Ascending aorta (tissue), 2 donors: Measurements from ENCODE around the gene BCL3. TPM values are rescaled to one million over a fixed set of nuclear protein-coding genes. Genes with fewer than 3 reads are reported as not detected.

Experiments used
- DNase-seq, 2 donors: peaks; one replicate each; pipeline ENCODE4 v3.0.0-alpha.2; 2019; ENCODE audit warnings: low spot score in 2 of 2
- H3K27ac ChIP-seq, 2 donors: fragments of 200-600 bp; sonication (generic); one replicate each; pipeline ENCODE4 v1.5.1; 2016 to 2017; ENCODE audit warnings: mild to moderate bottlenecking in 1 of 2
- H3K27me3 ChIP-seq: fragments of 200-600 bp; sonication (generic); one replicate; pipeline ENCODE4 v1.5.1; 2017
- H3K36me3 ChIP-seq, 2 donors: fragments of 200-600 bp; sonication (generic); one replicate each; pipeline ENCODE4 v1.5.1; 2016
- H3K4me1 ChIP-seq, 2 donors: fragments of 200-600 bp; sonication (generic); one replicate each; pipeline ENCODE4 v1.5.1; 2016 to 2017; ENCODE audit warnings: mild to moderate bottlenecking in 1 of 2
- H3K4me3 ChIP-seq, 2 donors: fragments of 200-600 bp; sonication (generic); one replicate each; pipeline ENCODE4 v1.5.1; 2016 to 2017; ENCODE audit warnings: mild to moderate bottlenecking in 1 of 2
- H3K9me3 ChIP-seq, 2 donors: fragments of 200-600 bp; sonication (generic); one replicate each; pipeline ENCODE4 v1.5.1; 2016
- intact Hi-C: fragments of 100-400 bp; cut with DNase I; formaldehyde crosslinking; loops from one replicate; pipeline ENCODE4 v1.15.1; 2023
- total RNA-seq: library from RNA; depleted of rRNA; stranded (reverse); fragments of >200 nt; gene quantifications from one replicate; pipeline ENCODE4 v1.1.0, GENCODE V29; 2016
- TF ChIP-seq, protein P1 (sequence below), 3 experiments: fragments of 200-600 bp in 2 of 3; fragments of 450-650 bp in 1 of 3; sonication (generic) in 2 of 3; IDR thresholded peaks; one replicate each; pipeline ENCODE4 v1.5.1; 2016 to 2019; ENCODE audit warnings: antibody characterized with exemption in 3 of 3, mild to moderate bottlenecking in 1 of 3, moderate library complexity in 1 of 3

BCL3 gene
- total RNA-seq, 1 donor from 2014 or later, result 66.2 TPM

DNA sequence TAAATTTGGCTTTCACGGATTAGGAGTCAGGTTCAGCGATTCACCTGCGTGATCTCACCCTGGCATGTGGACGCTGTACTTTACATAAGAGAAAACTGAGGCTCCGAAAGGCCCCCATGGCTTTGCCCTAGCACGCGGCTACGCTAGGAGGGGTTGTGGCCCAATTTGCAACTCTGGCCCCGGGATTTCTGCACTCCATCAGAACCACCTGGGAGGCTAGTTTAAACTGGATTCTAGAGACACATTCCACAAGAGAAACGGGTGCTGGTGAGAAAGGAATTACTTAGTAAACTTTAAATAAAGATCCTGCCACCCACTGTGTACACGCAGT lies 6.2 kb downstream of the BCL3 start:
- H3K4me3 ChIP-seq, result peak overlapping the region; percentile 41 to 57
- H3K4me1 ChIP-seq, result peaks cover 22 to 57% of the 10 kb centered on the region in 2 donors
- no peak for DNase-seq
- intact Hi-C loops, result loop anchor here (5.0 kb wide), 2 partner anchors 32 to 62 kb away; no protein-coding TSS in a partner anchor
- H3K9me3 ChIP-seq, result no peaks in the 10 kb centered on the region
- peaks cover 13% of the 10 kb centered on the region in 2 donors for H3K36me3 ChIP-seq
- peak overlapping the region; percentile 84 to 91 for H3K27ac ChIP-seq
- TF ChIP-seq, protein P1, sequence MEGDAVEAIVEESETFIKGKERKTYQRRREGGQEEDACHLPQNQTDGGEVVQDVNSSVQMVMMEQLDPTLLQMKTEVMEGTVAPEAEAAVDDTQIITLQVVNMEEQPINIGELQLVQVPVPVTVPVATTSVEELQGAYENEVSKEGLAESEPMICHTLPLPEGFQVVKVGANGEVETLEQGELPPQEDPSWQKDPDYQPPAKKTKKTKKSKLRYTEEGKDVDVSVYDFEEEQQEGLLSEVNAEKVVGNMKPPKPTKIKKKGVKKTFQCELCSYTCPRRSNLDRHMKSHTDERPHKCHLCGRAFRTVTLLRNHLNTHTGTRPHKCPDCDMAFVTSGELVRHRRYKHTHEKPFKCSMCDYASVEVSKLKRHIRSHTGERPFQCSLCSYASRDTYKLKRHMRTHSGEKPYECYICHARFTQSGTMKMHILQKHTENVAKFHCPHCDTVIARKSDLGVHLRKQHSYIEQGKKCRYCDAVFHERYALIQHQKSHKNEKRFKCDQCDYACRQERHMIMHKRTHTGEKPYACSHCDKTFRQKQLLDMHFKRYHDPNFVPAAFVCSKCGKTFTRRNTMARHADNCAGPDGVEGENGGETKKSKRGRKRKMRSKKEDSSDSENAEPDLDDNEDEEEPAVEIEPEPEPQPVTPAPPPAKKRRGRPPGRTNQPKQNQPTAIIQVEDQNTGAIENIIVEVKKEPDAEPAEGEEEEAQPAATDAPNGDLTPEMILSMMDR (IDR thresholded peaks at IDR 0.05), result no peak
- no peaks in the 10 kb centered on the region for H3K27me3 ChIP-seq

DNA sequence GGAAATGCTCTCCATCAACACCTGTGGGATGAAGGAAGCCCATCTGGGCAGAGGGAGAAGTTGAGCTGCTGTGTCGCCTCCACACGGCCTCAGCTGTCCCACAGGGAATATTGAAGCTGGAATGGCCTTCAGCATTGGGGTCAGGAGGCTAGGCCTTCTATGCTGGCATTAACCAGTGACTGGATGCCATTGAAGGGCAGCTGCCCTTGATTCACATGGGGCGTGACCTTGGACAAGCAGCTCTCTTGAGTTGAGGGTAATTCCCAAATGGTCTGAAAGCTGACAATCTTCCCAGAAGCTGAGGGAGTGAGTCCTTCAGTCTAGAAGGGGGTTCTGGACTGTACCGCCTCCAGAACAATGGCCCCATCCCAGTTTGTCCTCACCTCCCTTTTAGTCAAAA lies 6.7 kb downstream of the BCL3 start:
- DNase-seq, result no peak
- H3K27ac ChIP-seq, result peak overlapping the region; percentile 84 to 91
- peaks cover 13 to 18% of the 10 kb centered on the region in 2 donors for H3K36me3 ChIP-seq
- H3K4me3 ChIP-seq, result no peak overlapping the region
- TF ChIP-seq, protein P1 (IDR thresholded peaks at IDR 0.05), result no peak
- H3K9me3 ChIP-seq, result no peaks in the 10 kb centered on the region
- intact Hi-C loops, result loop anchor here (5.0 kb wide), 2 partner anchors 33 to 63 kb away; no protein-coding TSS in a partner anchor
- H3K27me3 ChIP-seq, result no peaks in the 10 kb centered on the region
- peaks cover 22 to 54% of the 10 kb centered on the region in 2 donors for H3K4me1 ChIP-seq

DNA sequence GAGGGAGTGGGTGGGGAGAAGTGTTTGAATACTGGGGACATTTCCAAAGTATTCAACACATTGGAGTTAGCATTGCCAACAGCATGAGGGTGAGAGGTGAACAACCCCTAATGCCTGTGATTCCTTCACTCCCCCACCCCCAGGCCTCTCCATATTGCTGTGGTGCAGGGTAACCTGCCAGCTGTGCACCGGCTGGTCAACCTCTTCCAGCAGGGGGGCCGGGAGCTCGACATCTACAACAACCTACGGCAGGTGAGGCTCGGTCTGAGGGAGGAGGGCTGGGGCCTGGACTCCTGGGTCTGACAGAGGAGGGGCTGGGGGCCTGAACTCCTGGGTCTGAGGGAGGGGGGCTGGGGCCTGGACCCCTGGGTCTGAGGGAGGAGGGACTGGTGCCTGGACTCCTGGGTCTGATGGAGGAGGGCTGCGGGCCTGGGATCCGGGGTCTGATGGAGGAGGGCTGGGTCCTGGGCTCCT lies 7.6 kb downstream of the BCL3 start:
- Histone ChIP-seq H3K27me3 (no peaks in the 10 kb centered on the region), H3K27ac (peak overlapping the region; percentile 84 to 91), H3K9me3 (no peaks in the 10 kb centered on the region), H3K4me3 (peak overlapping the region in 1 of 2 donors; percentile 60), H3K36me3 (peaks cover 16 to 23% of the 10 kb centered on the region in 2 donors), H3K4me1 (peaks cover 20 to 54% of the 10 kb centered on the region in 2 donors)
- TF ChIP-seq, protein P1 (IDR thresholded peaks at IDR 0.05), result no peak
- no peak for DNase-seq
- intact Hi-C loops, result loop anchor here (2.0 to 5.0 kb wide), 3 partner anchors 13 to 64 kb away; no protein-coding TSS in a partner anchor

DNA sequence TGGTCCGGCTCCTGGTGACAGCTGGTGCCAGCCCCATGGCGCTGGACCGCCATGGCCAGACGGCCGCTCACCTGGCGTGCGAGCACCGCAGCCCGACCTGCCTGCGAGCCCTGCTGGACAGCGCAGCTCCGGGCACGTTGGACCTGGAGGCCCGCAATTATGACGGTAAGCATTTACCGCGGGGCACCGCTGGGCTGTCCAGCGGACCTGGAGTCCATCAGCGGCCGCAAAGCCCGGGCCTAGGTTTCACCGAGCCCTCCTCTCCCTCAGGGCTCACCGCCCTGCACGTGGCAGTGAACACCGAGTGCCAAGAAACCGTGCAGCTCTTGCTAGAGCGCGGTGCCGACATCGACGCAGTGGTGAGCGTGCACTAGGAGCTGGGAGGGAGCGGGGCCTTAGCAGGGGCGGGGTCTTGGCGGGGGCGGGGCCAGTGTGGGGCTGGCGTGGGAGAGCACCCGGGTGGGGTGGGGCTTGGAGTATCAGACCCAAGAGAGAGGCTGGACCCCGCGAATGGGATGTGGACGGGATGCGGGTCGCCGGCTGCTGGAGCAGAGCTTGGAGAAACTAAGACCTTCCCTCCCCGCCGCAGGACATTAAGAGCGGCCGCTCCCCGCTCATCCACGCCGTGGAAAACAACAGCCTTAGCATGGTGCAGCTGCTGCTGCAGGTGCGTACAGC lies 8.7 kb downstream of the BCL3 start:
- peaks cover 20 to 53% of the 10 kb centered on the region in 2 donors for H3K4me1 ChIP-seq
- H3K27me3 ChIP-seq, result no peaks in the 10 kb centered on the region
- peaks cover 12 to 23% of the 10 kb centered on the region in 2 donors for H3K36me3 ChIP-seq
- peak overlapping the region; percentile 84 to 91 for H3K27ac ChIP-seq
- peak in 1 of 2 donors; percentile 84 for DNase-seq
- TF ChIP-seq, protein P1 (IDR thresholded peaks at IDR 0.05), result no peak
- peak overlapping the region; percentile 59 to 60 for H3K4me3 ChIP-seq
- H3K9me3 ChIP-seq, result no peaks in the 10 kb centered on the region
- intact Hi-C loops, result loop anchor here (1.0 to 5.0 kb wide), 4 partner anchors 10 to 65 kb away; no protein-coding TSS in a partner anchor

DNA sequence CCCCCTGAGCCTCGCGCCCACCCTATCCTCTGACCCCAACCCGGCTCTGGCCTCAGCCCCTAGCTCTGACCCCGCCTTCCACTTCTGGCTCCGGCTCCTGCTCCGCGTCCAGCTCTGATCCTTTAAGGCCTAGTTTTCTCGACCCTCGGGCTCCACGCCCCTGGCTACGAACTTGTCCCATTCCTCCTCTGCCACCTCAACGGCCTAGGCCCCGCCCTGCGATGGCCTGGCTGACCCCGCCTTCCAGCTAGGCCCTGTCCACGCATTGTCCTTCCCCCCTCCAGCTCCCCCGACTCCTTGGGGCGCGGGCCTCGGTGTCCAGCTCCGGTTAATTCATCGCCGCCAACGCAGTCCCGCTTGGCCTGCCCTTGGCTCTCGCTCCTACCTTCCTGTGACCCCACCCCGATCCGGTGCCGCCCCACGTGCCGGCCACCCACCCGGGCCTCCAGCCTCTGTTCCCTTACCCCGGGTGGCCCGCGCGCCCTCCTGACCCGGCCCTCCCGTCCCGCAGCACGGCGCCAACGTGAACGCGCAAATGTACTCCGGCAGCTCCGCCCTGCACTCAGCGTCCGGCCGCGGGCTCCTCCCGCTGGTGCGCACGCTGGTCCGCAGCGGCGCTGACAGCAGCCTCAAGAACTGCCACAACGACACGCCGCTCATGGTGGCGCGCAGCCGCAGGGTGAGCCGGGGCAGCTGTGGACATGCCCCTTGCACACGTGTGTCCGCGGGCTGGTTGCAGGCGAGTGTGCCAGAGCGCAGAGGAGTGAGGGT lies 9.4 kb downstream of the BCL3 start:
- peaks cover 12 to 17% of the 10 kb centered on the region in 2 donors for H3K36me3 ChIP-seq
- intact Hi-C loops, result loop anchor here (1.0 to 5.0 kb wide), 4 partner anchors 11 to 66 kb away; no protein-coding TSS in a partner anchor
- peak overlapping the region; percentile 59 to 60 for H3K4me3 ChIP-seq
- no peaks in the 10 kb centered on the region for H3K27me3 ChIP-seq
- peak in 1 of 2 donors; percentile 83 for DNase-seq
- H3K27ac ChIP-seq, result peak overlapping the region; percentile 84 to 91
- no peaks in the 10 kb centered on the region for H3K9me3 ChIP-seq
- H3K4me1 ChIP-seq, result peaks cover 16 to 46% of the 10 kb centered on the region in 2 donors
- TF ChIP-seq, protein P1 (IDR thresholded peaks at IDR 0.05), result peak in 2 of 3 experiments; percentile 22 to 55
